Fibroblast of upper back skin (primary cell): ENCODE data around the gene HHATL.

ENCODE experiments used
- DNase-seq: peaks from one replicate; pipeline ENCODE4 v3.0.0-alpha.2; 2013

Gene HHATL

GRCh38 chr3:42702066-42702951, at the start of gene HHATL:
TSS of gene HHATL (minus strand) at chr3:42702798. CDS start at chr3:42700826, 1,972 bp downstream.
- no peak for DNase-seq

- DNase-seq, result no peak
Measured at GRCh38 chr3:42751609-42752008, 49.0 kb upstream of the HHATL start.

- DNase-seq, result no peak
Measured at GRCh38 chr3:42750834-42751233, 48.2 kb upstream of the HHATL start.

GRCh38 chr3:42749753-42750231, 47.2 kb upstream of the HHATL start:
- peak; percentile 20 for DNase-seq

- no peak for DNase-seq
Measured at GRCh38 chr3:42749025-42749752, 46.6 kb upstream of the HHATL start.

- DNase-seq, result no peak
Measured at GRCh38 chr3:42747581-42747980, 45.0 kb upstream of the HHATL start.

GRCh38 chr3:42746455-42747450, 44.2 kb upstream of the HHATL start:
- DNase-seq, result no peak

- no peak for DNase-seq
Measured at GRCh38 chr3:42745776-42746454, 43.3 kb upstream of the HHATL start.

- DNase-seq, result no peak
Measured at GRCh38 chr3:42745291-42745745, 42.7 kb upstream of the HHATL start.

- DNase-seq, result no peak
Measured at GRCh38 chr3:42743204-42743995, 40.8 kb upstream of the HHATL start.

- no peak for DNase-seq
Measured at GRCh38 chr3:42742688-42743087, 40.1 kb upstream of the HHATL start.

GRCh38 chr3:42742259-42742658, 39.7 kb upstream of the HHATL start:
- DNase-seq, result no peak

- DNase-seq, result no peak
Measured at GRCh38 chr3:42741796-42742195, 39.2 kb upstream of the HHATL start.

GRCh38 chr3:42739401-42740158, 37.0 kb upstream of the HHATL start:
- no peak for DNase-seq

- DNase-seq, result no peak
Measured at GRCh38 chr3:42736531-42736930, 33.9 kb upstream of the HHATL start.

- DNase-seq, result no peak
Measured at GRCh38 chr3:42736081-42736480, 33.5 kb upstream of the HHATL start.

- DNase-seq, result no peak
Measured at GRCh38 chr3:42735615-42736014, 33.0 kb upstream of the HHATL start.

- DNase-seq, result no peak
Measured at GRCh38 chr3:42735019-42735418, 32.4 kb upstream of the HHATL start.

- no peak for DNase-seq
Measured at GRCh38 chr3:42734263-42734860, 31.8 kb upstream of the HHATL start.
